ENCODE measurements around the gene GGN.

DNA sequence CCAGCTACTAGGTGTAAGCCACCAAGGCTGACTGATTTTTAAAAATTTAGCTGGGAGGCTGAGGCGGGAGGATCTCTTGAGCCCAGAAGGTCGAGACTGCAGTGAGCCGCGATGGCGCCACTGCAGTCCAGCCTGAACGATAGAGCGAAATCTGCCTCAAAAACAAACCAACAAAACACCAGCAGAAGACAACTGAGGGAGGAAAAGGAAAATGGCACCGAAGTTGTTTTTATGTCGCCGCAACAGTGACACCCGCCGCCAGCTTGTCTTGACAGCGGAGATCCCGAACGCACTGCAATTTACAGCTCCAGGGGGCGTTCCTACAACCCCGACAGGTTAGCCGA is 14.8 kb upstream of the GGN start:
- TF ChIP-seq POLR2A (IDR thresholded peaks at IDR 0.05; ENCODE audit: low read depth, low read length) (no peak), POLR2AphosphoS5 (IDR thresholded peaks at IDR 0.05; ENCODE audit: low read depth, low read length) (no peak)

All from GM12892 (cell line).